ENCODE measurements around the gene STS.

- TF ChIP-seq CTCF (IDR thresholded peaks at IDR 0.05) (no peak), POLR2AphosphoS5 (IDR thresholded peaks at IDR 0.05) (no peak)
Observed at GRCh38 chrX:7153231-7153630, 5.7 kb downstream of the STS start.
